Uterus (tissue), 4 donors: ENCODE data around the gene CUTC. TPM values are rescaled to one million over a fixed set of nuclear protein-coding genes. Genes with fewer than 3 reads are reported as not detected.
"Not testable (repeated sequence)": the region's sequence is repeated elsewhere in the genome, so short reads cannot be mapped to it uniquely, and the experiment has no call there.

ENCODE experiments used
- DNase-seq, 2 donors: peaks; one replicate each; pipeline ENCODE4 v3.0.0-alpha.2; 2019 to 2020
- H3K27ac ChIP-seq, 2 donors: fragments of 200-600 bp; sonication (generic); 1 replicate in 1 of 2; 2 replicates in 1 of 2; pipeline ENCODE4 v1.5.1; 2016 to 2018
- H3K27me3 ChIP-seq, 2 donors: fragments of 200-600 bp; sonication (generic); one replicate each; pipeline ENCODE4 v1.5.1; 2018 to 2019; ENCODE audit warnings: control low read depth in 1 of 2
- H3K36me3 ChIP-seq, 2 donors: fragments of 200-600 bp; sonication (generic); one replicate each; pipeline ENCODE4 v1.5.1; 2019; ENCODE audit warnings: control low read depth in 1 of 2
- H3K4me1 ChIP-seq, 2 donors: fragments of 200-600 bp; sonication (generic); one replicate each; pipeline ENCODE4 v1.5.1; 2018 to 2019; ENCODE audit warnings: control low read depth in 1 of 2
- H3K4me3 ChIP-seq, 2 donors: fragments of 200-600 bp; sonication (generic); 1 replicate in 1 of 2; 2 replicates in 1 of 2; pipeline ENCODE4 v1.5.1; 2018 to 2019; ENCODE audit warnings: mild to moderate bottlenecking in 1 of 2
- H3K9me3 ChIP-seq, 2 donors: fragments of 200-600 bp; sonication (generic); one replicate each; pipeline ENCODE4 v1.5.1; 2019; ENCODE audit warnings: control low read depth in 1 of 2
- CTCF ChIP-seq, 4 experiments: fragments of 200-600 bp in 2 of 4; fragments of 450-650 bp in 2 of 4; sonication (generic) in 2 of 4; IDR thresholded peaks; one replicate each; pipeline ENCODE4 v1.5.1; 2016 to 2019; ENCODE audit warnings: antibody characterized with exemption in 4 of 4, mild to moderate bottlenecking in 2 of 4, moderate library complexity in 1 of 4
- POLR2A ChIP-seq, 2 donors: fragments of 450-650 bp; IDR thresholded peaks; one replicate each; pipeline ENCODE4 v1.6.1; 2016; ENCODE audit warnings: antibody characterized with exemption in 2 of 2, mild to moderate bottlenecking in 1 of 2, moderate library complexity in 1 of 2
- intact Hi-C: fragments of 100-400 bp; cut with DNase I; formaldehyde crosslinking; loops from one replicate; pipeline ENCODE4 v1.15.1; 2023; ENCODE audit warnings: low total_unique reads
- total RNA-seq, 4 donors: library from RNA; depleted of rRNA in 3 of 4; stranded (reverse); fragments of >200 nt in 3 of 4; gene quantifications; one replicate each; pipeline versions ENCODE4 v1.1.0 to v1.2.4, GENCODE V29; 2014 to 2023
- donor health status: DM: yes; HTN: yes; CAD: no.

Gene CUTC
- total RNA-seq, 4 donors from 2014 or later: 4.4 to 26.6 (median 14.4) TPM

DNA sequence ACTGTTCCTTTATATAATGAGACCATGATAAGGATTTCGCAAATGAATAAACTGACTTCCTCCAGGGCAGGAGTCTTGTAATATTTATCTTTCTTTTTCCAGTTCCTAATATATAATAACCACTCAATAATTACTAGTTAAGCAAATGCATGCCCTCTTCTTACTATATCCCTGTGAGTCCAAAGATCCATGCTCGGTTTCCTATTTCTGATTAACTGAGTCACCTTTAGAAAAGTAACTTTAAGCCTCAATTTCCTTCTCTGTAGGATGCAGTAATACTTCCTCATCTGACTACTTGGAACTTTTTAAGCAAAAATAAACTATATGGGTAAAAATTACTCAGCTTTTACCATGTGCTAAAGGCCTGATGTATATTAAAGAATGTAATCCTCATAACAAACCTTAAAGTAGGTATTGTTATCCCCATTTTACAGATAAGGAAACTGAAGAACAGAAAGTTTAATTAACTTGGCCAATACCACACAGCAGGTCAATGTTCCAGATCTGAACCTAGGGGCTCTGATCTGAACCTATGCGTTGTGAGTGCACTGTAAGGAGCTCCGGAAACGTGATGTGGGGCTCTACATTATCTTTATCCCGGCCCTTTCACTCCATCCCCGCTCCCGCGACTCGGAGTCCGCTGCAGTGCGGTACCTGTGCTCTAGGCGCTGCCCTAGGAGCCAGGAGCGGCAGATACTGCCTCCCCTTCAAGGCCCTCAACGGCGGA is 565 bp upstream of the CUTC start:
- H3K9me3 ChIP-seq: no peaks in the 10 kb centered on the region
- peak overlapping the region; percentile 84 to 85 for H3K27ac ChIP-seq
- H3K4me1 ChIP-seq: peaks cover 0 to 6% of the 10 kb centered on the region in 2 donors
- H3K36me3 ChIP-seq: no peaks in the 10 kb centered on the region
- no peaks in the 10 kb centered on the region for H3K27me3 ChIP-seq
- intact Hi-C loops: no loop called here
- no peak for TF ChIP-seq POLR2A (IDR thresholded peaks at IDR 0.05)
- no peak for TF ChIP-seq CTCF (IDR thresholded peaks at IDR 0.05)
- DNase-seq: no peak
- peak overlapping the region; percentile 90 to 92 for H3K4me3 ChIP-seq

GRCh38 chr10:99733366-99733765 is 1.3 kb downstream of the CUTC start:
- intact Hi-C loops: no loop called here
- Histone ChIP-seq H3K4me1 (peaks cover 0 to 6% of the 10 kb centered on the region in 2 donors), H3K36me3 (no peaks in the 10 kb centered on the region), H3K4me3 (peak overlapping the region in 1 of 2 donors; percentile 90), H3K27ac (no peak overlapping the region), H3K27me3 (no peaks in the 10 kb centered on the region), H3K9me3 (no peaks in the 10 kb centered on the region)
- DNase-seq: no peak
- TF ChIP-seq CTCF (IDR thresholded peaks at IDR 0.05) (no peak), POLR2A (IDR thresholded peaks at IDR 0.05) (no peak)

GRCh38 chr10:99734111-99734510 is 2.1 kb downstream of the CUTC start:
- H3K36me3 ChIP-seq, H3K27me3 ChIP-seq, H3K4me1 ChIP-seq, DNase-seq, H3K4me3 ChIP-seq, H3K27ac ChIP-seq, H3K9me3 ChIP-seq, intact Hi-C loops: not testable (repeated sequence)

GRCh38 chr10:99740260-99740659 is 8.2 kb downstream of the CUTC start:
- no peak overlapping the region for H3K4me3 ChIP-seq
- no peak overlapping the region for H3K27ac ChIP-seq
- H3K36me3 ChIP-seq: no peaks in the 10 kb centered on the region
- H3K4me1 ChIP-seq: no peaks in the 10 kb centered on the region
- no peak for TF ChIP-seq POLR2A (IDR thresholded peaks at IDR 0.05)
- TF ChIP-seq CTCF (IDR thresholded peaks at IDR 0.05): no peak
- no peaks in the 10 kb centered on the region for H3K27me3 ChIP-seq
- H3K9me3 ChIP-seq: peaks cover 0 to 7% of the 10 kb centered on the region in 2 donors
- intact Hi-C loops: no loop called here
- DNase-seq: no peak

- TF ChIP-seq POLR2A (IDR thresholded peaks at IDR 0.05): no peak
- TF ChIP-seq CTCF (IDR thresholded peaks at IDR 0.05): no peak
- Histone ChIP-seq H3K36me3 (no peaks in the 10 kb centered on the region), H3K4me3 (no peak overlapping the region), H3K4me1 (no peaks in the 10 kb centered on the region), H3K9me3 (peaks cover 0 to 7% of the 10 kb centered on the region in 2 donors), H3K27me3 (no peaks in the 10 kb centered on the region), H3K27ac (no peak overlapping the region)
- no peak for DNase-seq
- intact Hi-C loops: no loop called here
Measured at GRCh38 chr10:99740933-99741559, 9.0 kb downstream of the CUTC start.
